OCI-LY1 (cell line): ENCODE measurements around the gene ST8SIA6.

Experiments
- H2AFZ ChIP-seq: fragments of 200-600 bp; sonication (generic), shearing (Covaris generic); 2 replicates; pipeline ENCODE4 v1.6.0; 2014; ENCODE audit warnings: antibody characterized with exemption, mild to moderate bottlenecking, low read length
- H3F3A ChIP-seq: fragments of 200-600 bp; sonication (generic), shearing (Covaris generic); 2 replicates; pipeline ENCODE4 v1.6.0; 2014; ENCODE audit warnings: mild to moderate bottlenecking, antibody characterized with exemption, low read length, moderate library complexity; ENCODE audit not compliant: insufficient read depth
- H3K27ac ChIP-seq: fragments of 200-600 bp; sonication (generic); 2 replicates; pipeline ENCODE4 v1.5.1; 2014; ENCODE audit warnings: low read length, mixed run types, mild to moderate bottlenecking, low read depth; ENCODE audit not compliant: poor library complexity, severe bottlenecking
- H3K27me3 ChIP-seq: fragments of 200-600 bp; sonication (generic); 2 replicates; pipeline ENCODE4 v1.6.0; 2014; ENCODE audit warnings: antibody characterized with exemption, mild to moderate bottlenecking, low read length, moderate library complexity; ENCODE audit not compliant: insufficient read depth
- H3K36me3 ChIP-seq: fragments of 200-600 bp; sonication (generic); 2 replicates; pipeline ENCODE4 v1.6.1; 2014; ENCODE audit warnings: mild to moderate bottlenecking, antibody characterized with exemption, low read length, moderate library complexity, mixed read lengths; ENCODE audit not compliant: insufficient read depth
- H3K4me1 ChIP-seq: fragments of 200-600 bp; sonication (generic); 2 replicates; pipeline ENCODE4 v1.5.1; 2014; ENCODE audit warnings: mild to moderate bottlenecking, low read length, moderate library complexity; ENCODE audit not compliant: insufficient read depth, severe bottlenecking
- H3K4me2 ChIP-seq: fragments of 200-600 bp; sonication (generic), shearing (Covaris generic); 2 replicates; pipeline ENCODE4 v1.6.1; 2014; ENCODE audit warnings: low read length
- H3K4me3 ChIP-seq: fragments of 200-600 bp; sonication (generic); 2 replicates; pipeline ENCODE4 v1.5.1; 2014; ENCODE audit warnings: low read length, low read depth, mild to moderate bottlenecking, mixed read lengths; ENCODE audit not compliant: poor library complexity, severe bottlenecking
- H3K79me2 ChIP-seq: fragments of 200-600 bp; shearing (Covaris generic); 2 replicates; pipeline ENCODE4 v1.6.1; 2016; ENCODE audit warnings: mixed run types, low read length, mixed read lengths; ENCODE audit not compliant: insufficient read depth
- H3K9ac ChIP-seq: fragments of 200-600 bp; sonication (generic), shearing (Covaris generic); 2 replicates; pipeline ENCODE4 v1.6.1; 2014; ENCODE audit warnings: mild to moderate bottlenecking, low read length, mixed read lengths
- H3K9me2 ChIP-seq: fragments of 200-600 bp; sonication (generic), shearing (Covaris generic); 2 replicates; pipeline ENCODE4 v1.6.1; 2014; ENCODE audit warnings: low read depth, mild to moderate bottlenecking, low read length, mixed read lengths
- H3K9me3 ChIP-seq: fragments of 200-600 bp; shearing (Covaris generic); 2 replicates; pipeline ENCODE4 v1.6.1; 2014; ENCODE audit warnings: low read length, mixed read lengths
- H4K20me1 ChIP-seq: fragments of 200-600 bp; sonication (generic), shearing (Covaris generic); 2 replicates; pipeline ENCODE4 v1.6.0; 2016; ENCODE audit warnings: mild to moderate bottlenecking, low read length; ENCODE audit not compliant: insufficient read depth
- CTCF ChIP-seq: fragments of 200-600 bp; sonication (generic), shearing (Covaris generic); IDR thresholded peaks from 2 replicates; pipeline ENCODE4 v1.5.1; 2017; ENCODE audit warnings: mild to moderate bottlenecking, antibody characterized with exemption, low read length, moderate library complexity, mixed read lengths
- EZH2 ChIP-seq: fragments of 200-600 bp; sonication (generic), shearing (Covaris generic); IDR thresholded peaks from 2 replicates; pipeline ENCODE4 v1.8.0; 2017; ENCODE audit warnings: borderline replicate concordance, mixed run types, mild to moderate bottlenecking, antibody characterized with exemption, low read length, moderate library complexity, mixed read lengths

ST8SIA6 gene

GRCh38 chr10:17278607-17279240, 175.7 kb downstream of the ST8SIA6 start:
- H3K9me3 ChIP-seq, result no peaks in the 10 kb centered on the region
- H3K79me2 ChIP-seq, result no peaks in the 10 kb centered on the region
- H3K9ac ChIP-seq, result no peak overlapping the region
- no peak overlapping the region for H2AFZ ChIP-seq
- H3K4me2 ChIP-seq, result no peak overlapping the region
- no peaks in the 10 kb centered on the region for H4K20me1 ChIP-seq
- no peak overlapping the region for H3K27ac ChIP-seq
- no peaks in the 10 kb centered on the region for H3K36me3 ChIP-seq
- no peak overlapping the region for H3K4me3 ChIP-seq
- TF ChIP-seq CTCF (no peak), EZH2 (no peak)
- H3F3A ChIP-seq, result no peaks in the 10 kb centered on the region
- no peaks in the 10 kb centered on the region for H3K9me2 ChIP-seq
- H3K4me1 ChIP-seq, result no peaks in the 10 kb centered on the region
- no peaks in the 10 kb centered on the region for H3K27me3 ChIP-seq

GRCh38 chr10:17276756-17277424, 177.5 kb downstream of the ST8SIA6 start:
- no peak overlapping the region for H3K4me3 ChIP-seq
- no peaks in the 10 kb centered on the region for H3F3A ChIP-seq
- no peaks in the 10 kb centered on the region for H3K9me3 ChIP-seq
- no peak overlapping the region for H3K4me2 ChIP-seq
- no peak for TF ChIP-seq EZH2
- TF ChIP-seq CTCF, result no peak
- no peaks in the 10 kb centered on the region for H3K79me2 ChIP-seq
- H3K9me2 ChIP-seq, result no peaks in the 10 kb centered on the region
- no peak overlapping the region for H3K27ac ChIP-seq
- no peaks in the 10 kb centered on the region for H3K27me3 ChIP-seq
- H3K9ac ChIP-seq, result no peak overlapping the region
- H4K20me1 ChIP-seq, result no peaks in the 10 kb centered on the region
- H3K4me1 ChIP-seq, result no peaks in the 10 kb centered on the region
- H3K36me3 ChIP-seq, result no peaks in the 10 kb centered on the region
- H2AFZ ChIP-seq, result no peak overlapping the region

GRCh38 chr10:17273403-17273802, 181.0 kb downstream of the ST8SIA6 start:
- Histone ChIP-seq H3K79me2 (no peaks in the 10 kb centered on the region), H3K27ac (no peak overlapping the region), H3F3A (no peaks in the 10 kb centered on the region), H3K9ac (no peak overlapping the region), H3K4me1 (no peaks in the 10 kb centered on the region), H3K4me3 (no peak overlapping the region), H2AFZ (no peak overlapping the region), H4K20me1 (no peaks in the 10 kb centered on the region), H3K9me2 (no peaks in the 10 kb centered on the region), H3K9me3 (no peaks in the 10 kb centered on the region), H3K36me3 (no peaks in the 10 kb centered on the region), H3K27me3 (no peaks in the 10 kb centered on the region), H3K4me2 (no peak overlapping the region)
- TF ChIP-seq CTCF, result no peak
- no peak for TF ChIP-seq EZH2
